ENCODE data around the gene PUS3.

Gene PUS3

GRCh38 chr11:125881291-125881690 lies 21.7 kb downstream of the PUS3 start:
- H3K27me3 ChIP-seq: peaks cover 40% of the 10 kb centered on the region
- no peaks in the 10 kb centered on the region for H3K36me3 ChIP-seq
- no peak overlapping the region for H3K27ac ChIP-seq
- no peak overlapping the region for H3K4me3 ChIP-seq (ENCODE audit: low read depth in 1 of 2, low read length in 1 of 2)
- no peak for TF ChIP-seq CTCF (IDR thresholded peaks at IDR 0.05)
- H3K9me3 ChIP-seq: no peaks in the 10 kb centered on the region
- no peaks in the 10 kb centered on the region for H3K4me1 ChIP-seq (ENCODE audit: control insufficient read depth in 1 of 2, insufficient read depth in 1 of 2, low read depth in 1 of 2, low read length in 1 of 2)

GRCh38 chr11:125874556-125875124 lies 28.4 kb downstream of the PUS3 start:
- Histone ChIP-seq H3K27ac (no peak overlapping the region), H3K36me3 (no peaks in the 10 kb centered on the region), H3K4me3 (ENCODE audit: low read depth in 1 of 2, low read length in 1 of 2) (no peak overlapping the region), H3K4me1 (ENCODE audit: control insufficient read depth in 1 of 2, insufficient read depth in 1 of 2, low read depth in 1 of 2, low read length in 1 of 2) (no peaks in the 10 kb centered on the region), H3K9me3 (no peaks in the 10 kb centered on the region), H3K27me3 (peaks cover 17% of the 10 kb centered on the region)
- TF ChIP-seq CTCF (IDR thresholded peaks at IDR 0.05): no peak

GRCh38 chr11:125873881-125874555 lies 29.0 kb downstream of the PUS3 start:
- Histone ChIP-seq H3K4me1 (ENCODE audit: control insufficient read depth in 1 of 2, insufficient read depth in 1 of 2, low read depth in 1 of 2, low read length in 1 of 2) (no peaks in the 10 kb centered on the region), H3K27me3 (peaks cover 14% of the 10 kb centered on the region), H3K4me3 (ENCODE audit: low read depth in 1 of 2, low read length in 1 of 2) (no peak overlapping the region), H3K9me3 (no peaks in the 10 kb centered on the region), H3K36me3 (no peaks in the 10 kb centered on the region), H3K27ac (no peak overlapping the region)
- TF ChIP-seq CTCF (IDR thresholded peaks at IDR 0.05): no peak

- H3K4me1 ChIP-seq (ENCODE audit: control insufficient read depth in 1 of 2, insufficient read depth in 1 of 2, low read depth in 1 of 2, low read length in 1 of 2): no peaks in the 10 kb centered on the region
- peaks cover 4% of the 10 kb centered on the region for H3K27me3 ChIP-seq
- no peak for TF ChIP-seq CTCF (IDR thresholded peaks at IDR 0.05)
- H3K36me3 ChIP-seq: no peaks in the 10 kb centered on the region
- no peak overlapping the region for H3K4me3 ChIP-seq (ENCODE audit: low read depth in 1 of 2, low read length in 1 of 2)
- no peak overlapping the region for H3K27ac ChIP-seq
- no peaks in the 10 kb centered on the region for H3K9me3 ChIP-seq
Measured at GRCh38 chr11:125872138-125872491, 30.9 kb downstream of the PUS3 start.

- Histone ChIP-seq H3K4me1 (ENCODE audit: control insufficient read depth in 1 of 2, insufficient read depth in 1 of 2, low read depth in 1 of 2, low read length in 1 of 2) (no peaks in the 10 kb centered on the region), H3K4me3 (ENCODE audit: low read depth in 1 of 2, low read length in 1 of 2) (no peak overlapping the region), H3K27ac (no peak overlapping the region), H3K27me3 (peaks cover 4% of the 10 kb centered on the region), H3K9me3 (no peaks in the 10 kb centered on the region), H3K36me3 (no peaks in the 10 kb centered on the region)
- no peak for TF ChIP-seq CTCF (IDR thresholded peaks at IDR 0.05)
Measured at GRCh38 chr11:125871391-125872137, 31.4 kb downstream of the PUS3 start.
